ENCODE results near the gene SH3GL2.

GRCh38 chr9:17580119-17580518 is 1.3 kb downstream of the SH3GL2 start:
- TF ChIP-seq POLR2AphosphoS5 (IDR thresholded peaks at IDR 0.05; ENCODE audit: low read depth, low read length) = no peak
- TF ChIP-seq TAF1 (IDR thresholded peaks at IDR 0.05; ENCODE audit: borderline replicate concordance, insufficient read depth, low read length) = no peak
- no peak for TF ChIP-seq REST (IDR thresholded peaks at IDR 0.05; ENCODE audit: insufficient read depth in 1 of 2, low read depth in 2 of 2, low read length in 2 of 2)

Data from PFSK-1 (cell line).